Fibroblast of peridontal ligament (primary cell): ENCODE results near the gene LEFTY1.
"Not testable (repeated sequence)": the region's sequence is repeated elsewhere in the genome, so short reads cannot be mapped to it uniquely, and the experiment has no call there.

Experiments used
- DNase-seq: peaks from one replicate; pipeline ENCODE4 v3.0.0-alpha.2; 2010; ENCODE audit errors: extremely low read depth

LEFTY1 gene

GRCh38 chr1:225888898-225889601 is at the start of gene LEFTY1:
LEFTY1 (minus strand) TSS chr1:225889146; CDS start chr1:225889066, 80 bp downstream.
- no peak for DNase-seq

- no peak for DNase-seq
These were observed 48.4 kb upstream of the LEFTY1 start for GRCh38 chr1:225937048-225937968.

GRCh38 chr1:225936523-225936922 is 47.6 kb upstream of the LEFTY1 start:
- DNase-seq: no peak

- not testable (repeated sequence) for DNase-seq
These were observed 47.1 kb upstream of the LEFTY1 start for GRCh38 chr1:225936086-225936485.

- DNase-seq: no peak
These were observed 45.8 kb upstream of the LEFTY1 start for GRCh38 chr1:225934711-225935110.

- peak; percentile 48 for DNase-seq
These were observed 44.1 kb upstream of the LEFTY1 start for GRCh38 chr1:225933072-225933471.

GRCh38 chr1:225931270-225932136 is 42.6 kb upstream of the LEFTY1 start:
- no peak for DNase-seq

GRCh38 chr1:225930566-225930965 is 41.6 kb upstream of the LEFTY1 start:
- no peak for DNase-seq

GRCh38 chr1:225929462-225929861 is 40.5 kb upstream of the LEFTY1 start:
- not testable (repeated sequence) for DNase-seq

GRCh38 chr1:225928186-225929175 is 39.5 kb upstream of the LEFTY1 start:
- DNase-seq: no peak

- no peak for DNase-seq
These were observed 37.7 kb upstream of the LEFTY1 start for GRCh38 chr1:225926551-225927113.

GRCh38 chr1:225923692-225924555 is 35.0 kb upstream of the LEFTY1 start, which contains the start of gene PYCR2:
PYCR2 (minus strand) TSS chr1:225924250; CDS start chr1:225924110, 140 bp downstream.
- DNase-seq: peak; percentile 94

- no peak for DNase-seq
These were observed 34.4 kb upstream of the LEFTY1 start for GRCh38 chr1:225923381-225923691.

- no peak for DNase-seq
These were observed 33.1 kb upstream of the LEFTY1 start for GRCh38 chr1:225921734-225922709.

- peak; percentile 63 for DNase-seq
These were observed 31.0 kb upstream of the LEFTY1 start for GRCh38 chr1:225919906-225920305.

GRCh38 chr1:225918280-225918679 is 29.3 kb upstream of the LEFTY1 start:
- DNase-seq: no peak

GRCh38 chr1:225917536-225917935 is 28.6 kb upstream of the LEFTY1 start:
- no peak for DNase-seq

- no peak for DNase-seq
These were observed 28.2 kb upstream of the LEFTY1 start for GRCh38 chr1:225917101-225917500.
